OCI-LY3 (cell line): ENCODE data around the gene CSN3.

ENCODE experiments used
- H2AFZ ChIP-seq: fragments of 200-600, 300-600 bp; shearing (Covaris generic); 2 replicates; pipeline ENCODE4 v1.6.0; 2014; ENCODE audit warnings: antibody characterized with exemption, low read depth, low read length
- H3K27ac ChIP-seq: fragments of 200-600, 300-600 bp; sonication (generic); 2 replicates; pipeline ENCODE4 v1.5.1; 2014; ENCODE audit warnings: mild to moderate bottlenecking, low read length, moderate library complexity, mixed read lengths
- H3K27me3 ChIP-seq: fragments of 200-600, 300-600 bp; sonication (generic); 2 replicates; pipeline ENCODE4 v1.6.1; 2014; ENCODE audit warnings: low read depth, low read length, mixed read lengths
- H3K36me3 ChIP-seq: fragments of 200-600, 300-600 bp; sonication (generic); replicated peaks from 2 replicates; pipeline ENCODE3; 2014; ENCODE audit warnings: low read depth, low read length, mixed read lengths
- H3K4me1 ChIP-seq: fragments of 300-600, 200-600 bp; sonication (generic); 2 replicates; pipeline ENCODE4 v1.6.1; 2014; ENCODE audit warnings: low read length, mixed read lengths
- H3K4me2 ChIP-seq: fragments of 200-600, 300-600 bp; sonication (generic); 2 replicates; pipeline ENCODE4 v1.6.1; 2014; ENCODE audit warnings: low read length, mixed read lengths
- H3K4me3 ChIP-seq: fragments of 300-600, 200-600 bp; sonication (generic); 2 replicates; pipeline ENCODE4 v1.5.1; 2014; ENCODE audit warnings: antibody characterized with exemption, mild to moderate bottlenecking, low read length, moderate library complexity
- H3K79me2 ChIP-seq: fragments of 300-600, 200-600 bp; shearing (Covaris generic); 2 replicates; pipeline ENCODE4 v1.6.1; 2014; ENCODE audit warnings: mild to moderate bottlenecking, low read length, mixed read lengths
- H3K9ac ChIP-seq: fragments of 300-600, 200-600 bp; shearing (Covaris generic); 2 replicates; pipeline ENCODE4 v1.6.0; 2014; ENCODE audit warnings: mild to moderate bottlenecking, low read length, moderate library complexity
- H3K9me3 ChIP-seq: fragments of 200-600, 300-600 bp; shearing (Covaris generic); 2 replicates; pipeline ENCODE4 v1.6.1; 2014; ENCODE audit warnings: low read length, mixed read lengths; ENCODE audit not compliant: insufficient read depth
- H4K20me1 ChIP-seq: fragments of 200-600, 300-600 bp; sonication (generic); 2 replicates; pipeline ENCODE4 v1.6.1; 2016; ENCODE audit warnings: low read length, mixed read lengths; ENCODE audit not compliant: insufficient read depth
- EZH2phosphoT487 ChIP-seq: fragments of 200-600 bp; shearing (Covaris generic); IDR thresholded peaks from 2 replicates; pipeline ENCODE4 v1.6.1; 2018; ENCODE audit warnings: antibody characterized with exemption, mixed run types, low read depth
- TF ChIP-seq, protein P1 (sequence below): fragments of 200-600, 300-600 bp; sonication (generic); IDR thresholded peaks from 2 replicates; pipeline ENCODE4 v1.5.1; 2014; ENCODE audit warnings: antibody characterized with exemption, low read length, low read depth

CSN3 gene

DNA sequence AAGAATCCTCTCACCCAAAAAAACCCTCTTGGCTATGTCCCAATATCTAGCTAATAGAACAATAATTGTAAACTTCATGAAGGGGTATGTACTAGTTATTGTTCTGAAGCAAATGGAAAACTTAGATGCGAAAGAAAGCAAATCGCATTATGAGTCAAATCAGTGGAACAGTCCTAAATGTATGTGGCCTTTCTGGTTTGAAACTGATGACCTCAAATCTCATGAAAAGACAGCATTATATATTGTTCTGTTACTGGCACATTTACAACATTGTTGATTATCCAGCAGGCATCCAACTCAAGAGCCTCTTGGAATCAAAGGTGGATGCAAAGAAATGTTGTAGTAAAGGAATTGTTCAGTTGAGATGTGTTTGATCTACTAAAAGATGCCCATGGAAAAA is 34.7 kb downstream of the CSN3 start:
- no peaks in the 10 kb centered on the region for H3K36me3 ChIP-seq
- no peaks in the 10 kb centered on the region for H3K79me2 ChIP-seq
- TF ChIP-seq, protein P1, sequence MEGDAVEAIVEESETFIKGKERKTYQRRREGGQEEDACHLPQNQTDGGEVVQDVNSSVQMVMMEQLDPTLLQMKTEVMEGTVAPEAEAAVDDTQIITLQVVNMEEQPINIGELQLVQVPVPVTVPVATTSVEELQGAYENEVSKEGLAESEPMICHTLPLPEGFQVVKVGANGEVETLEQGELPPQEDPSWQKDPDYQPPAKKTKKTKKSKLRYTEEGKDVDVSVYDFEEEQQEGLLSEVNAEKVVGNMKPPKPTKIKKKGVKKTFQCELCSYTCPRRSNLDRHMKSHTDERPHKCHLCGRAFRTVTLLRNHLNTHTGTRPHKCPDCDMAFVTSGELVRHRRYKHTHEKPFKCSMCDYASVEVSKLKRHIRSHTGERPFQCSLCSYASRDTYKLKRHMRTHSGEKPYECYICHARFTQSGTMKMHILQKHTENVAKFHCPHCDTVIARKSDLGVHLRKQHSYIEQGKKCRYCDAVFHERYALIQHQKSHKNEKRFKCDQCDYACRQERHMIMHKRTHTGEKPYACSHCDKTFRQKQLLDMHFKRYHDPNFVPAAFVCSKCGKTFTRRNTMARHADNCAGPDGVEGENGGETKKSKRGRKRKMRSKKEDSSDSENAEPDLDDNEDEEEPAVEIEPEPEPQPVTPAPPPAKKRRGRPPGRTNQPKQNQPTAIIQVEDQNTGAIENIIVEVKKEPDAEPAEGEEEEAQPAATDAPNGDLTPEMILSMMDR: no peak
- TF ChIP-seq EZH2phosphoT487: no peak
- H2AFZ ChIP-seq: no peak overlapping the region
- no peak overlapping the region for H3K4me3 ChIP-seq
- no peak overlapping the region for H3K9ac ChIP-seq
- H3K27ac ChIP-seq: no peak overlapping the region
- H3K27me3 ChIP-seq: no peaks in the 10 kb centered on the region
- no peaks in the 10 kb centered on the region for H3K4me1 ChIP-seq
- H3K9me3 ChIP-seq: no peaks in the 10 kb centered on the region
- no peak overlapping the region for H3K4me2 ChIP-seq
- H4K20me1 ChIP-seq: no peaks in the 10 kb centered on the region

DNA sequence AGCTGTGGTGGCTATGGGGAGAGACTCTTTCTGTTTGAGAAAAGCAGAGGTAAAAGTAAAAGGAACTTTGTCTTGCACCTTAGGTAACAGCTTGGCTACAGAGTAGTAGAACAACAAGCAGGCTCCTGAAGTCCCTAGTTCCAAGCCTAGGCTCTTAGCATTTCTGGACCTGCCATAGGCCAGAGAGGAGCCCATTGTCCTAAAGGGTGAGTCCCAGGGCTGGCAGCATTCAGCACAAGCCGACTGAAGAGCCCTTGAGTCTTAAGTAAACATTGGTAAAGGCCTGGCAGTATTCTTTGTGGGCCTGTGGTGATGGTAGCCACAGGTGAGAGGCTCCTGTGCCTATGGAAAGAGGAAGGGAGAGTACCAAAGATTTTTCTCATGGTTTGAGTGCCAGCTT is 38.2 kb downstream of the CSN3 start:
- H3K27me3 ChIP-seq: no peaks in the 10 kb centered on the region
- H3K9ac ChIP-seq: no peak overlapping the region
- H3K36me3 ChIP-seq: no peaks in the 10 kb centered on the region
- no peak overlapping the region for H3K27ac ChIP-seq
- no peak for TF ChIP-seq EZH2phosphoT487
- TF ChIP-seq, protein P1: no peak
- H3K79me2 ChIP-seq: no peaks in the 10 kb centered on the region
- no peak overlapping the region for H3K4me3 ChIP-seq
- no peaks in the 10 kb centered on the region for H3K9me3 ChIP-seq
- no peak overlapping the region for H2AFZ ChIP-seq
- H3K4me2 ChIP-seq: no peak overlapping the region
- H4K20me1 ChIP-seq: no peaks in the 10 kb centered on the region
- no peaks in the 10 kb centered on the region for H3K4me1 ChIP-seq

DNA sequence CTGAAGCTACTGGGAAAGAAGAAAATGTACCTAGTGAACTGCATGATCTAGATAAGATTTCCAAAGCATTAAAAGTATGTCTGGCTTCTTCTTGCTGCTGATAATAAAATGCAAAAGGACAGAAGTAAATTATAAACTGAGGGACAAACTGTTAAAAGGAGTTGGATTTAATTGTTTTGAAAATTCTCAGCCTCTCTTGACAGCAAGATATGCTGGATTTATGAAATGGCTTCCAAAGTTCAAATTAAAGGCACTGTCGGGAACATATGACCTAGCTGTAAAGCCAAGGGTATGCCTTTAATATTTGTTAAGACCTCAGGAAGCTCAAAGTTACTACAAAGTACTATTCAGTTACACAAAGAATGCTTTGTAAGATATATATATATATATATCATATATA is 46.3 kb downstream of the CSN3 start:
- H3K9ac ChIP-seq: no peak overlapping the region
- no peak overlapping the region for H3K4me2 ChIP-seq
- no peak overlapping the region for H2AFZ ChIP-seq
- H3K27me3 ChIP-seq: no peaks in the 10 kb centered on the region
- no peaks in the 10 kb centered on the region for H3K36me3 ChIP-seq
- H3K4me3 ChIP-seq: no peak overlapping the region
- H3K4me1 ChIP-seq: no peaks in the 10 kb centered on the region
- H4K20me1 ChIP-seq: no peaks in the 10 kb centered on the region
- no peaks in the 10 kb centered on the region for H3K79me2 ChIP-seq
- no peaks in the 10 kb centered on the region for H3K9me3 ChIP-seq
- no peak for TF ChIP-seq EZH2phosphoT487
- TF ChIP-seq, protein P1: no peak
- no peak overlapping the region for H3K27ac ChIP-seq

DNA sequence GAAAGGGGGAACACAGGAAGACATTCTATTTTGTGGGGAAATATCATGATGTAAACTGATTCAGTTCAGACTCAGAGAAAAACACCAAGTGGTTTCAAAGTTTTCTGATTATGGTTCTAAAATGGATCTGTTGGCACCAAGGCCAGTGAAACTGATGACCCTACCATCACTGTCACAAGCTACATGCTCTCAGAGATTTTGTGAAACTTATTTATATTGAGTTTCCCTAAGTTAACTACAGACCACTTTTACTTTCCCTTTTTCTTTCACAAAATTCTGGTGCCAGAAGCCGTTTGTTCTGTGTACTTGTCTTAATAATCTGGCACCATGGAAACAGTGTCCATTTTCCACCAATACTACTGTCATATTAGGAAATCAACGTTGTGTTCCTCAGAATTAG is 48.9 kb downstream of the CSN3 start:
- Histone ChIP-seq H3K9me3 (no peaks in the 10 kb centered on the region), H3K27me3 (no peaks in the 10 kb centered on the region), H3K36me3 (no peaks in the 10 kb centered on the region), H3K4me1 (no peaks in the 10 kb centered on the region), H3K79me2 (no peaks in the 10 kb centered on the region), H2AFZ (no peak overlapping the region), H3K4me2 (no peak overlapping the region), H4K20me1 (no peaks in the 10 kb centered on the region), H3K9ac (no peak overlapping the region), H3K4me3 (no peak overlapping the region), H3K27ac (no peak overlapping the region)
- TF ChIP-seq, protein P1: no peak
- no peak for TF ChIP-seq EZH2phosphoT487
